Glutamatergic neuron (in vitro differentiated cells): ENCODE data around the gene IL20RA. TPM values are rescaled to one million over a fixed set of nuclear protein-coding genes. Genes with fewer than 3 reads are reported as not detected.

Experiments
- DNase-seq: peaks from one replicate; pipeline ENCODE4 v3.0.0; 2022
- H3K27ac Mint-ChIP-seq: one replicate; pipeline ENCODE4 v1.8.0; 2020; ENCODE audit warnings: mild to moderate bottlenecking, mixed read lengths, inconsistent platforms; ENCODE audit not compliant: unreplicated experiment
- H3K27me3 Mint-ChIP-seq: one replicate; pipeline ENCODE4 v1.8.0; 2020; ENCODE audit warnings: mild to moderate bottlenecking, moderate library complexity, mixed read lengths, inconsistent platforms; ENCODE audit not compliant: unreplicated experiment
- H3K36me3 Mint-ChIP-seq: one replicate; pipeline ENCODE4 v1.8.0; 2020; ENCODE audit warnings: mild to moderate bottlenecking, mixed read lengths, inconsistent platforms; ENCODE audit not compliant: unreplicated experiment
- H3K4me1 Mint-ChIP-seq: one replicate; pipeline ENCODE4 v1.8.0; 2020; ENCODE audit warnings: mild to moderate bottlenecking, low read depth, mixed read lengths, inconsistent platforms; ENCODE audit not compliant: unreplicated experiment
- H3K4me3 Mint-ChIP-seq: one replicate; pipeline ENCODE4 v1.8.0; 2020; ENCODE audit warnings: mild to moderate bottlenecking, mixed read lengths, inconsistent platforms; ENCODE audit not compliant: unreplicated experiment
- H3K9me3 Mint-ChIP-seq: one replicate; pipeline ENCODE4 v1.8.0; 2020; ENCODE audit warnings: mild to moderate bottlenecking, moderate library complexity, mixed read lengths, inconsistent platforms; ENCODE audit not compliant: unreplicated experiment
- CTCF ChIP-seq: fragments of 200-600 bp; sonication (generic); IDR thresholded peaks from one replicate; pipeline ENCODE4 v1.5.0; 2021; ENCODE audit not compliant: partially characterized antibody, unreplicated experiment
- total RNA-seq: library from RNA; stranded (reverse); fragmentation: NEBNext Ultra II Directional; extraction: Animal tissue kit (Norgen Biotek cat#: 25700); gene quantifications from one replicate; pipeline ENCODE4 v1.2.1, GENCODE V29; 2021; ENCODE audit not compliant: unreplicated experiment

IL20RA gene
- total RNA-seq, 1 donor from 2014 or later = not detected

GRCh38 chr6:137020776-137021175 is 24.0 kb downstream of the IL20RA start:
- Mint-ChIP-seq H3K27ac (no peak overlapping the region), H3K27me3 (peaks cover 1% of the 10 kb centered on the region), H3K4me1 (no peaks in the 10 kb centered on the region), H3K4me3 (no peak overlapping the region), H3K36me3 (no peaks in the 10 kb centered on the region), H3K9me3 (no peaks in the 10 kb centered on the region)
- no peak for DNase-seq
- TF ChIP-seq CTCF = no peak

- Mint-ChIP-seq H3K4me1 (peaks cover 4% of the 10 kb centered on the region), H3K27me3 (peaks cover 1% of the 10 kb centered on the region), H3K36me3 (no peaks in the 10 kb centered on the region), H3K9me3 (no peaks in the 10 kb centered on the region), H3K4me3 (no peak overlapping the region), H3K27ac (no peak overlapping the region)
- no peak for TF ChIP-seq CTCF
- DNase-seq = no peak
Observed at GRCh38 chr6:137019476-137020272, 25.1 kb downstream of the IL20RA start.

GRCh38 chr6:137017081-137017480 is 27.7 kb downstream of the IL20RA start:
- DNase-seq = no peak
- Mint-ChIP-seq H3K4me1 (peaks cover 4% of the 10 kb centered on the region), H3K27me3 (no peaks in the 10 kb centered on the region), H3K9me3 (no peaks in the 10 kb centered on the region), H3K36me3 (no peaks in the 10 kb centered on the region), H3K27ac (no peak overlapping the region), H3K4me3 (no peak overlapping the region)
- TF ChIP-seq CTCF = no peak

GRCh38 chr6:137016356-137016755 is 28.4 kb downstream of the IL20RA start:
- Mint-ChIP-seq H3K27ac (no peak overlapping the region), H3K9me3 (no peaks in the 10 kb centered on the region), H3K4me1 (peaks cover 4% of the 10 kb centered on the region), H3K36me3 (no peaks in the 10 kb centered on the region), H3K4me3 (no peak overlapping the region), H3K27me3 (no peaks in the 10 kb centered on the region)
- no peak for TF ChIP-seq CTCF
- DNase-seq = no peak

GRCh38 chr6:137015943-137016342 is 28.8 kb downstream of the IL20RA start:
- H3K9me3 Mint-ChIP-seq = no peaks in the 10 kb centered on the region
- H3K27ac Mint-ChIP-seq = no peak overlapping the region
- TF ChIP-seq CTCF = no peak
- H3K27me3 Mint-ChIP-seq = no peaks in the 10 kb centered on the region
- H3K36me3 Mint-ChIP-seq = no peaks in the 10 kb centered on the region
- DNase-seq = no peak
- H3K4me1 Mint-ChIP-seq = peaks cover 4% of the 10 kb centered on the region
- H3K4me3 Mint-ChIP-seq = no peak overlapping the region
